AG04450 (cell line): ENCODE results near the gene ACTR3. TPM values are rescaled to one million over a fixed set of nuclear protein-coding genes. Genes with fewer than 3 reads are reported as not detected.

Experiments
- CTCF ChIA-PET: fragments of 300-600, 350-600 bp; formaldehyde crosslinking; extraction: SDS; loops from one replicate; lab custom pipeline; 2022; ENCODE audit warnings: antibody characterized with exemption, inconsistent platforms; lab: Charles Lee
- POLR2A ChIA-PET: fragments of 350-600 bp; formaldehyde crosslinking; extraction: SDS; loops from one replicate; lab custom pipeline; 2021; ENCODE audit warnings: antibody characterized with exemption, inconsistent platforms; lab: Yijun Ruan, JAX
- DNase-seq: peaks from one replicate; pipeline ENCODE4 v3.0.0-alpha.2; 2011; ENCODE audit warnings: low read depth, low spot score
- H3K27ac ChIP-seq: one replicate; pipeline ENCODE4 v1.5.1; 2012; ENCODE audit warnings: low read depth, low read length, control low read depth
- H3K27me3 ChIP-seq: one replicate; pipeline ENCODE4 v1.6.0; 2012; ENCODE audit warnings: low read length; ENCODE audit not compliant: control insufficient read depth, insufficient read depth
- H3K4me3 ChIP-seq: 2 replicates; pipeline ENCODE4 v1.5.1; 2011; ENCODE audit warnings: mild to moderate bottlenecking, low read depth, low read length, control low read depth
- H3K9me3 ChIP-seq: 2 replicates; pipeline ENCODE4 v1.5.1; 2012; ENCODE audit warnings: low read length; ENCODE audit not compliant: control insufficient read depth, insufficient read depth
- CTCF ChIP-seq: IDR thresholded peaks from 2 replicates; pipeline ENCODE4 v1.5.1; 2011; ENCODE audit warnings: low read depth, low read length, control low read depth, inconsistent platforms
- polyA plus RNA-seq: library from polyadenylated mRNA; depleted of rRNA; stranded (reverse); fragments of >200 nt; gene quantifications from 2 replicates; pipeline ENCODE4 v1.2.3, GENCODE V29; 2011

ACTR3 gene
- polyA plus RNA-seq, 1 experiment = 536 TPM

GRCh38 chr2:113891265-113891959 is 1.5 kb downstream of the ACTR3 start:
- TF ChIP-seq CTCF = no peak
- peak overlapping the region; percentile 97 for H3K27ac ChIP-seq
- no peak for DNase-seq
- peak overlapping the region; percentile 91 for H3K4me3 ChIP-seq
- no peaks in the 10 kb centered on the region for H3K27me3 ChIP-seq
- H3K9me3 ChIP-seq = peaks cover 2% of the 10 kb centered on the region; the same call in 1 of the 2 replicates
- ChIA-PET POLR2A (no interaction called here), CTCF (no interaction called here)

- no peak for TF ChIP-seq CTCF
- Histone ChIP-seq H3K4me3 (peak overlapping the region; percentile 91), H3K27me3 (no peaks in the 10 kb centered on the region), H3K27ac (no peak overlapping the region), H3K9me3 (peaks cover 2% of the 10 kb centered on the region; the same call in 1 of the 2 replicates)
- CTCF ChIA-PET = interaction anchor here (0.8 kb wide), 1 partner anchor 40 kb away, joined by 3 read pairs; no protein-coding TSS in a partner anchor
- DNase-seq = no peak
- POLR2A ChIA-PET = interaction anchor here (3.9 kb wide), 1 partner anchor 136 kb away, joined by 23 read pairs; the partner anchor contains the start of gene SLC35F5
Observed at GRCh38 chr2:113892004-113892710, 2.3 kb downstream of the ACTR3 start.

GRCh38 chr2:113894156-113894743 is 4.4 kb downstream of the ACTR3 start:
- peaks cover 2% of the 10 kb centered on the region; the same call in 1 of the 2 replicates for H3K9me3 ChIP-seq
- ChIA-PET POLR2A (interaction anchor here (1.1 to 3.9 kb wide), 2 partner anchors 125 to 138 kb away, joined by 4 to 23 read pairs; partner anchors contain the start of gene SLC35F5), CTCF (interaction anchor here (1.4 kb wide), 1 partner anchor 71 kb away, joined by 4 read pairs; no protein-coding TSS in a partner anchor)
- H3K4me3 ChIP-seq = peak overlapping the region; percentile 29
- peak overlapping the region; percentile 50 for H3K27ac ChIP-seq
- DNase-seq = peak; percentile 58
- no peak for TF ChIP-seq CTCF
- no peaks in the 10 kb centered on the region for H3K27me3 ChIP-seq

- POLR2A ChIA-PET = interaction anchor here (1.1 to 3.9 kb wide), 2 partner anchors 126 to 139 kb away, joined by 4 to 23 read pairs; partner anchors contain the start of gene SLC35F5
- no peaks in the 10 kb centered on the region for H3K27me3 ChIP-seq
- CTCF ChIA-PET = no interaction called here
- no peak overlapping the region; the same call in 1 of the 2 replicates for H3K4me3 ChIP-seq
- H3K27ac ChIP-seq = no peak overlapping the region
- peaks cover 2% of the 10 kb centered on the region; the same call in 1 of the 2 replicates for H3K9me3 ChIP-seq
- DNase-seq = no peak
- no peak for TF ChIP-seq CTCF
Observed at GRCh38 chr2:113895301-113895700, 5.4 kb downstream of the ACTR3 start.
